Tibial nerve (tissue), 4 donors: Measurements from ENCODE around the gene BANK1.

ENCODE experiments used
- CTCF ChIP-seq, 5 experiments: fragments of 200-600 bp in 3 of 5; fragments of 450-650 bp in 2 of 5; sonication (generic) in 3 of 5; IDR thresholded peaks; one replicate each; pipeline ENCODE4 v1.5.1; 2016 to 2019; ENCODE audit warnings: antibody characterized with exemption in 5 of 5, mild to moderate bottlenecking in 3 of 5, moderate library complexity in 2 of 5
- EP300 ChIP-seq, 2 donors: sonication (generic); formaldehyde crosslinking; IDR thresholded peaks; one replicate each; pipeline ENCODE4 v1.6.1; 2017; ENCODE audit warnings: antibody characterized with exemption in 2 of 2, mild to moderate bottlenecking in 1 of 2

- no peak for TF ChIP-seq CTCF (IDR thresholded peaks at IDR 0.05)
- TF ChIP-seq EP300 (IDR thresholded peaks at IDR 0.05): no peak
These were observed 169.9 kb downstream of the BANK1 start for GRCh38 chr4:101960431-101960830.
